Endothelial cell (in vitro differentiated cells): ENCODE results near the gene CTAG1A. TPM values are rescaled to one million over a fixed set of nuclear protein-coding genes. Genes with fewer than 3 reads are reported as not detected.
"Not testable (repeated sequence)": the region's sequence is repeated elsewhere in the genome, so short reads cannot be mapped to it uniquely, and the experiment has no call there.

Source experiments
- DNase-seq: peaks from one replicate; pipeline ENCODE4 v3.0.0; 2021; ENCODE audit warnings: low spot score
- H3K27ac Mint-ChIP-seq: one replicate; pipeline ENCODE4 v1.8.0; 2021; ENCODE audit warnings: mixed read lengths, inconsistent platforms; ENCODE audit not compliant: unreplicated experiment
- H3K27me3 Mint-ChIP-seq: one replicate; pipeline ENCODE4 v1.8.0; 2021; ENCODE audit warnings: mild to moderate bottlenecking, moderate library complexity, mixed read lengths, inconsistent platforms; ENCODE audit not compliant: unreplicated experiment
- H3K36me3 Mint-ChIP-seq: one replicate; pipeline ENCODE4 v1.8.0; 2021; ENCODE audit warnings: mild to moderate bottlenecking, low read depth, mixed read lengths, inconsistent platforms; ENCODE audit not compliant: unreplicated experiment
- H3K4me1 Mint-ChIP-seq: one replicate; pipeline ENCODE4 v1.8.0; 2021; ENCODE audit warnings: mild to moderate bottlenecking, mixed read lengths, inconsistent platforms; ENCODE audit not compliant: unreplicated experiment
- H3K4me3 Mint-ChIP-seq: one replicate; pipeline ENCODE4 v1.8.0; 2021; ENCODE audit warnings: mild to moderate bottlenecking, mixed read lengths, inconsistent platforms; ENCODE audit not compliant: unreplicated experiment
- H3K9me3 Mint-ChIP-seq: one replicate; pipeline ENCODE4 v1.8.0; 2021; ENCODE audit warnings: mixed read lengths, inconsistent platforms; ENCODE audit not compliant: unreplicated experiment
- CTCF ChIP-seq: fragments of 200-600 bp; sonication (generic); IDR thresholded peaks from one replicate; pipeline ENCODE4 v1.5.0; 2021; ENCODE audit warnings: antibody characterized with exemption; ENCODE audit not compliant: unreplicated experiment
- total RNA-seq: library from RNA; stranded (reverse); fragmentation: NEBNext Ultra II Directional; extraction: Animal tissue kit (Norgen Biotek cat#: 25700); gene quantifications from one replicate; pipeline ENCODE4 v1.2.1, GENCODE V29; 2021; ENCODE audit not compliant: unreplicated experiment

CTAG1A gene
- total RNA-seq, 1 donor from 2014 or later: not detected

- Mint-ChIP-seq H3K27me3 (peaks cover 4% of the 10 kb centered on the region), H3K4me3 (no peak overlapping the region), H3K27ac (no peak overlapping the region), H3K36me3 (no peaks in the 10 kb centered on the region), H3K4me1 (peaks cover 4% of the 10 kb centered on the region), H3K9me3 (no peaks in the 10 kb centered on the region)
- DNase-seq: no peak
- TF ChIP-seq CTCF: no peak
These were observed 20.6 kb downstream of the CTAG1A start for GRCh38 chrX:154605566-154605965.

GRCh38 chrX:154607370-154607769 is 22.4 kb downstream of the CTAG1A start:
- Mint-ChIP-seq H3K27me3 (peaks cover 4% of the 10 kb centered on the region), H3K4me3 (no peak overlapping the region), H3K4me1 (peaks cover 2% of the 10 kb centered on the region), H3K27ac (no peak overlapping the region), H3K36me3 (no peaks in the 10 kb centered on the region), H3K9me3 (no peaks in the 10 kb centered on the region)
- DNase-seq: no peak
- no peak for TF ChIP-seq CTCF

DNA sequence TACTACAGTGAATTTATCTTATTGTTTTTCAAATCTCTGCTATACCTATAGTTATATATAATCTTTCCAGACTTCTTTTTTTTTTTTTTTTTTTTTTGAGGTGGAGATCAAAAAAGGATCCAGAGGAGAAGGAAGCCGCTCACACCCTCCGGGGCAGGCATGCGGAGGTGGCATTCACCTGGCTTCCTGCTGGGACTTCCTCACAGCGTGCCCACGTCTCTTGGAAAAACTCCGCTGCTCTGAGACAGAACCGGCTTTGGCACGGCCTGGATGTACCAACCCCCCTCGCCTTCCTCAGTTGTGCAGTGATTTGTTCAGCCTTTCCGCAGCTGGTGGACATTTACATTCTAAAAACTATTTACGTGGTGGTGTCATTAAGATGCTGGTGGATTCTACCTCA is 23.0 kb downstream of the CTAG1A start:
- H3K4me3 Mint-ChIP-seq, DNase-seq, H3K36me3 Mint-ChIP-seq, H3K27me3 Mint-ChIP-seq, H3K27ac Mint-ChIP-seq, H3K4me1 Mint-ChIP-seq, H3K9me3 Mint-ChIP-seq: not testable (repeated sequence)

- not testable (repeated sequence) for H3K36me3 Mint-ChIP-seq, H3K27me3 Mint-ChIP-seq, H3K4me1 Mint-ChIP-seq, H3K27ac Mint-ChIP-seq, H3K9me3 Mint-ChIP-seq, H3K4me3 Mint-ChIP-seq, DNase-seq
These were observed 23.9 kb downstream of the CTAG1A start for GRCh38 chrX:154608823-154609222.

GRCh38 chrX:154611146-154611545 is 26.2 kb downstream of the CTAG1A start:
- not testable (repeated sequence) for H3K27ac Mint-ChIP-seq, DNase-seq, H3K4me1 Mint-ChIP-seq, H3K27me3 Mint-ChIP-seq, H3K4me3 Mint-ChIP-seq, H3K9me3 Mint-ChIP-seq, H3K36me3 Mint-ChIP-seq

DNA sequence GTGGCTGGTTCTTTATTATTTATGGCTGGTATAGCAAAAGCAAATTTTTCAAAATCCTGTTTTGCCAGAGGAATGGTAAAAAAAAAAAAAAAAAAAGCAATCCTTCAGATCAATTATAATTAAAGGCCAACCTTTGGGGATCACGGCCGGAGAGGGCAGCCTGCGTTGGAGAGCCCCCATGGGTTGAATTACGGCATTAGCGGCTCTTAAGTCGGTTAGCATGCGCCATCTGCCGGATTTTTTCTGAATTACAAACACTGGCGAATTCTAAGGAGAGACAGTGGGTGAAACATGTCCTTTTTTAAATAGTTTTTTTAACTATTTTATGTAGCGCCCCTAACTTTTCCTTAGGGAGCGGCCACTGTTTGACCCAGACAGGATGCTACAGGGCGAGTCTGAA is 28.7 kb downstream of the CTAG1A start:
- not testable (repeated sequence) for H3K27ac Mint-ChIP-seq, DNase-seq, H3K27me3 Mint-ChIP-seq, H3K4me3 Mint-ChIP-seq, H3K9me3 Mint-ChIP-seq, H3K4me1 Mint-ChIP-seq, H3K36me3 Mint-ChIP-seq

DNA sequence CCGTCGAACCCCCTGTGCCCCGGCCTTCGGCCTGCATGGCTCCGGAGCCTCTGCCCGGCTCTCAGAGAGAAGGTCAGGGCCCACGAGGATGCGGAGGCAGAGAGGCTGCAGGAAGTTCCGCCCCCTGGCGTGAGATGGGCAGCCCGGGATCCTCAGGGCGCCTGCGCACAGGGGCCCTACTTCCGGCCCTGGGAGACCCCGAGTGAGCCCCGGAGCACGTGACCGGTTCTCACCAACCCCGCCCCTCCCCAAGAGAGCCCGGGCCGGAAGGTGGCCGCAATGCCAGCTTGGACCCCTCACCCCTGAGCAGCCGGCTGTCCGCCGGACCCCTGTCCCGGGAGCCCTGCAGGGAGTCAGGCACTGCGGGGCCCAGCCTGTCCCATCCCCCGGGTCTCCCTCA is 34.2 kb downstream of the CTAG1A start, which contains the start of gene CTAG1B:
Gene CTAG1B, minus strand, starts transcription at position 101 of the 400 bp plus-strand sequence. Its CDS starts 64 bp downstream, at position 37.
- not testable (repeated sequence) for H3K27me3 Mint-ChIP-seq, H3K4me1 Mint-ChIP-seq, DNase-seq, H3K4me3 Mint-ChIP-seq, H3K36me3 Mint-ChIP-seq, H3K9me3 Mint-ChIP-seq, H3K27ac Mint-ChIP-seq

DNA sequence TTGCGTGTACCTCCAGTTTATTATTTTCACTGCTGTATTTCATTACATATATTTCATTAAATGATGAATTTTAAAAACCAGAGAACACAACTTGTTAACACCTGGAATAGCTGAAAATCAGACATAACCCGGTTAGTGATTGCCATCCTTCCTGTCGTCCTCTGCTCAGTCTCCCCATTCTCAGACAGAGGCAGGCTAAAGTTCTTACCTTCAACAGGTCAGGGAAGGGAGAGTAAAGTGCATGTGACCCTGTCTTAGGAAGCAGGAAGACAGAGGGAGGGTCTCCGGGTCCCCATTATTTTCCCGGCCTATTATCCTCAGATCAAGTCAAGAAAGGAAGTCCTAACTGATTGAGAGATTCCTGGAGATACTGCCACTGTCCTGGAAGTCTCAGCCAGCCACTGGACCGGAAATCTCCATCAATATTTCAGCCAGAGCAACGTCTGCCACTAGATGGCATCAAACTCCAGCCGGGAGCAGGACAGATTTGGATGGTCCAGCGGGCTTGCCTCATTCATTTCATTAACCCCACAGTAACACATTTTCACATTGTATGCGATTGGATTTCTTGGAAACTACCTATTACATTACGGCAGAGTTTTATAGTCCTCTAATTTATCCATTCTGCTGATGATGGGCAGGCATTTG is 36.0 kb downstream of the CTAG1A start:
- not testable (repeated sequence) for H3K9me3 Mint-ChIP-seq, H3K4me1 Mint-ChIP-seq, H3K36me3 Mint-ChIP-seq

DNA sequence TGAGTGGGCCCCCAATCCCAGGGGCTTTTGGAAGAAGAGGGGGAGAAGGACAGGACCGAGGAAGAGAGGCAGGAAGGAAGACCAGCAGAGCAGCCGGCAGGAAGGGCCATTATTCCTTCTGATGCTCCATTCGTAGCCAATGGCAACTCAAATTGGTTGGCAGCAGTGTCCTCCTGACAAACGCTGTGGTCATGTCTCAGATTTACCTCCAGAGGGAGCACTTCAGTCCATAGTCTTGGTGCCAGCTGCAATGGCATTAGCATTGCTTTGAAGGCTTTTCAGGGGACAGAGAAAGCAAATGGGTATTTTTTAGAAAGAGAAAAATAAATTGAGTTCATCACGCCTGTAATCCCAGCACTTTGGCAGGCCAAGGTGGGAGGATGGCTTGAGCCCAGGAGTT is 44.0 kb downstream of the CTAG1A start:
- not testable (repeated sequence) for H3K9me3 Mint-ChIP-seq

More for the DNA sequence above, 36.0 kb downstream of the CTAG1A start:
- H3K27ac Mint-ChIP-seq, DNase-seq, H3K27me3 Mint-ChIP-seq, H3K4me3 Mint-ChIP-seq: not testable (repeated sequence)

GRCh38 chrX:154630949-154631348 is 46.0 kb downstream of the CTAG1A start:
- not testable (repeated sequence) for H3K9me3 Mint-ChIP-seq, H3K4me3 Mint-ChIP-seq, H3K27me3 Mint-ChIP-seq, H3K36me3 Mint-ChIP-seq, H3K27ac Mint-ChIP-seq, H3K4me1 Mint-ChIP-seq, DNase-seq

More for the DNA sequence above, 44.0 kb downstream of the CTAG1A start:
- not testable (repeated sequence) for H3K36me3 Mint-ChIP-seq, H3K27ac Mint-ChIP-seq, DNase-seq, H3K4me1 Mint-ChIP-seq, H3K27me3 Mint-ChIP-seq, H3K4me3 Mint-ChIP-seq
